ENCODE data around the gene SMIM14.
"Not testable (repeated sequence)": the region's sequence is repeated elsewhere in the genome, so short reads cannot be mapped to it uniquely, and the experiment has no call there.

Gene SMIM14
- 46.4 to 47.0 reads per million in 2 donors for total RNA-seq

DNA sequence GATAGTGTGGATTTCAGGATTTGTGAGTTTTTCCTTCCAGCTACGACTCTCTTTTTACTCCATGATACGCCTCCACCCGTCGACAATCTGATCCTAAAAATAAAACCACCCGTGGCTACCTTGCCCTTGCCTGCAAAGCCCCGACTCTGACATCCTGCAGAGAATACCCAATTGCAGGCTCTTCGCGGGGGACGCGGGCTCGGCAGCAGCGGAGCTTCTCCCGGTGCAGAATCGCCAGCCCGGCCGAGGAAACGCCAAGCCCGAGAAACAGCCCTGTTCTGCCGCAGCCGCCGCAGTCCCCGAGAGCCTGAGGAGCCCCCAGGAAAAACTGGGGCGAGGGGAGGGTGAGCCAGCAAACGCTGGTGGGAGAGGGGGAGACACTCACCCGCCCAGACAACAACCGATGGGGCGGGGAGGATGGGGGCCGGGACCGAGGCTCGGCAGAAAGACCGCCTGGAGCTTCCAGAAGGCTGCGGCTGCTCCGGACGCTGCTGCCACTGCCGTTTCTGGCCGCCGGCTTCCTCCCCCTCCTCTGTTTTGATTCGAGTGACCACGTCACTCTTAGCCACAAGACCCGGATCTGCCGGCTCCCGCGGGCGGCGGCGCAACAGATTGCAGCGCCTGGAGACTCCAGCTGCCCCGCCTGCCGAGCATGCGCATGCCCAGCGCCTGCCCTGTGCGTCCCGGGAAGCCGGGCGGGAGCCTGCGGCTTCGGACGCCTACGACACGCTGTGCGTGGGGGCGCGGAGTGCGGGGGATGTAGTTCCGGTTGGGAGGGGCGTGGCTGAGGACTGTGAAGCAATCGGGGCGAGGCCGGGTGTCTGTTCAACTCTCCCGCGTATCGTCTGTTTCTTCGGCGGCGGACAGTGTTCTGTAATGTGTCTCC, at the start of gene SMIM14:
SMIM14 (minus strand) TSS at position 512 of the 886 bp plus-strand sequence. CDS start 33,720 bp downstream, outside the sequence.
- peak; percentile 87 for DNase-seq

DNA sequence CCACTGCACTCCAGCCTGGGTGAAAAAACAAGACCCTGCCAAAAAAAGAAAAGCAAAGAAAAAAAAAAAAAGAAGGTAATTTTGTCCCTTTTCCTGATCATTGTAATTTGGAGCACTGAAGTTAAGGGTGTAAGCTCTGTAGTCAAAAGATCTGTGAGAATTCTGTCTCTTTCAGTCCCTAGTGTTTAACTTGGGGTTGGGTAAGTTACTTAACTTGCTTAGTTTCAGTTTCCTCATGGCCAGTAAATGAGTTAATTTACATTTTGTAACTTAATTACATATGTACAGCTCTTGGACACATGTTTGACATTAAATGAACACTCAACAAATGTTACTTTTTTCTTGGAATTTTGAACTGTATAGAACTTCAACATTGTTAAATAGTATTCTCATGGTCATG, 48.3 kb upstream of the SMIM14 start:
- DNase-seq: no peak

DNA sequence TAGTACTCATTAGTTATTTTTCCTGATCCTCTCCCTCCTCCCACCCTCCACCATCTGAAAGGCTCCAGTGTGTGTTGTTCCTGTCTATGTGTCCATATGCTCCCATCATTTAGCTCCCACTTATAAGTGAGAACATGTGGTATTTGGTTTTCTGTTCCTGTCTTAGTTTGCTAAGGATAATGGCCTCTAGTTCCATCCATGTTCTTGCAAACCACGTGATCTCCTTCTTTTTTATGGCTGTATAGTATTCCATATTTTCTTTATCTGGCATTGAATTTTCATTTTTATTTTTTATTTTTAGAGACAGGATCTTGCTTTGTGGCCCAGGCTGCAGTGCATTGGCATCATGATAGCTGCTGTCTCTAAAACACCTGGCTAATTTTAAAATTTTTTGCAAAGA, 47.3 kb upstream of the SMIM14 start:
- no peak for DNase-seq

DNA sequence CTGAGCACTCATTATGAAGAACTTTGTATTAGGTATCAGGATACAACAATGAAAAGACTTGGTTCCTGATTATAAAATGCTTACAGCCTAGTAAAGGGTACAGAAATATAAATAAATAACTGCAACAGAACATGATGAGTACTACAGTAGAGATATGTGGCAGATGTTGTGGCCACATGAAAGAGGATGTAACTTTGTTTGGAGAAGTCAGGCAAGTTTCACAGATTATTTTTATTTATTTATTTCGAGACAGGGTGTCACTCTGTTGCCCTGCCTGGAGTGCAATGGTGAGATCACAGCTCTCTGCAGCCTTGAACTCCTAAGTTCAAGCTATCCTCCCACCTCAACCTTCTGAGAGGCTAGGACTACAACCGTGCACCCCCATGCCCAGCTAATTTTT, 43.5 kb upstream of the SMIM14 start:
- no peak for DNase-seq

DNA sequence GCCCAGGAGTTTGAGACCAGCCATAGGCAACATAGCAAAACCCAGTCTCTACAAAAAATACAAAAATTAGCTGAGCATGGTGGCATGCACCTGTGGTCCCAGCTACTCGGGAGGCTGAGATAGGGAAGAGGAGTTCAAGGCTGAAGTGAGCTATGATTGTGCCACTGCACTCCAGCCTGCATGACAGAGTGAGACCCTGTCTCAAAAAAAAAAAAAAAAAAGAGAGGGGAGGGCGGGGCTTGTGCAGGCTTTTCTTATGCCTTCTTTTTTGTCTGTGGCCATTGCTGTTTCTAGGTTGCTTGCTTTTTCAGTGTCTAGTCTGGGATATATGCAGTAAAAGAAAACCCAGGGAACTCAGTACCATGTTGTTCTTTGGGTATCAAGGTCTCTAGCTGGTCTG, 42.3 kb upstream of the SMIM14 start:
- not testable (repeated sequence) for DNase-seq

DNA sequence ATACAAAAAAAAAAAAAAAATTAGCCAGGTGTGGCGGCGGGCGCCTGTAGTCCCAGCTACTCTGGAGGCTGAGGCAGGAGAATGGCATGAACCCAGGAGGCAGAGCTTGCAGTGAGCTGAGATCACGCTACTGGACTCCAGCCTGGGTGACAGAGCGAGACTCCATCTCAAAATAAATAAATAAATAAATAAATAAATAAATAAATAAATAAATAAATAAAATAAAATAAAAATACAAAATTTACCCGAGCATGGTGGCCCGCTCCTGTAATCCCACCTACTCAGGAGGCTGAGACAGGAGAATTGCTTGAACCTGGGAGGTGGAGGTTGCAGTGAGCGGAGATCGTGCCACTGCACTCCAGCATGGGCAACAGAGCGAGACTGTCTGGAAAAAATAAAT, 37.0 kb upstream of the SMIM14 start:
- DNase-seq: not testable (repeated sequence)

DNA sequence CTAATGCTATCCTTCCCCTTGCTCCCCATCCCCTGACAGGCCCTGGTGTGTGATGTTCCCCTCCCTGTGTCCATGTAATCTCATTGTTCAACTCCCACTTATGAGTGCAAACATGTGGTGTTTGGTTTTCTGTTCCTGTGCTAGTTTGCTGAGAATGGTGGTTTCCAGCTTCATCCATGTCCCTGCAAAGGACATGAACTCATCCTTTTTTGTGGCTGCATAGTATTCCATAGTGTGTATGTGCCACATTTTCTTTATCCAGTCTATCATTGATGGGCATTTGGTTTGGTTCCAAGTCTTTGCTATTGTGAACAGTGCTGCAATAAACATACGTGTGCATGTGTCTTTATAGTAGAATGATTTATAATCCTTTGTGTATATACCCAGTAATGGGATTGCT, 31.6 kb upstream of the SMIM14 start:
- not testable (repeated sequence) for DNase-seq

DNA sequence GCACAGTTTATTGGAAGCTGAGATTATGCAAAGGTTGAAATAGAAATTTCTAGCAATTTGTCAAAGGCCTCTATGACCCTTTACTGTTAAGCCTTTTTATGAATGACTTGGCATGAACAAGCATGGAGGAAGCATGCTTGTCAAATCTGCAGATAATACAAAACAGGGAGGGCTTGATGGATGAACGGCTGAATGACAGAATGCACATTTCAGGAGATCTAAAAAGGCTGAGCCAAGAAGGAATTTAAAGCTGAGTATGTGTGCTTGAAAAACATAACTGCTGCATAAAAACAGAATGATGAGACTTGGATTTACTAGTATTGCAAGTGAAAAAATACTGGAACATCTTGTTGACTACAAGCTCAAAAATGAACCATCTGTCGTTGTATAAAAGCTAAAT, 30.2 kb upstream of the SMIM14 start:
- DNase-seq: no peak

DNA sequence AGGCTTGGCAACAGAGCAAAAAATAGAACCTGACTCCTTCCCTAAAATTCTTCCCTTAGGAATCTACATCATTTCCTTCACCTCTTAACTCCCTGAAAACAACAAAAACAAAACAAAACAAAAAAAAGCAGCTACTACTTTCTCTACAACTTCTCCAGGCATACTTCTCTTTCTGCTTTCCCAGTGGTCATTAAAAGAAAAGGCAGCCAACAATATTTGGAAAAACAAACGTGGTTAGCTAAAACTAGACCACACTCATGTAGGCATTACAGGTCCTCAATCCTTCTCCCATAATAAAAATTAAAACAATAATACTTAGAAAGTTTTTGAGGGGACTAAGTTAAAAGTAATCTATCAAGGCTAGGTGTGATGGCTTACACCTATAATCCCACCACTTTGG, 29.0 kb upstream of the SMIM14 start:
- no peak for DNase-seq

DNA sequence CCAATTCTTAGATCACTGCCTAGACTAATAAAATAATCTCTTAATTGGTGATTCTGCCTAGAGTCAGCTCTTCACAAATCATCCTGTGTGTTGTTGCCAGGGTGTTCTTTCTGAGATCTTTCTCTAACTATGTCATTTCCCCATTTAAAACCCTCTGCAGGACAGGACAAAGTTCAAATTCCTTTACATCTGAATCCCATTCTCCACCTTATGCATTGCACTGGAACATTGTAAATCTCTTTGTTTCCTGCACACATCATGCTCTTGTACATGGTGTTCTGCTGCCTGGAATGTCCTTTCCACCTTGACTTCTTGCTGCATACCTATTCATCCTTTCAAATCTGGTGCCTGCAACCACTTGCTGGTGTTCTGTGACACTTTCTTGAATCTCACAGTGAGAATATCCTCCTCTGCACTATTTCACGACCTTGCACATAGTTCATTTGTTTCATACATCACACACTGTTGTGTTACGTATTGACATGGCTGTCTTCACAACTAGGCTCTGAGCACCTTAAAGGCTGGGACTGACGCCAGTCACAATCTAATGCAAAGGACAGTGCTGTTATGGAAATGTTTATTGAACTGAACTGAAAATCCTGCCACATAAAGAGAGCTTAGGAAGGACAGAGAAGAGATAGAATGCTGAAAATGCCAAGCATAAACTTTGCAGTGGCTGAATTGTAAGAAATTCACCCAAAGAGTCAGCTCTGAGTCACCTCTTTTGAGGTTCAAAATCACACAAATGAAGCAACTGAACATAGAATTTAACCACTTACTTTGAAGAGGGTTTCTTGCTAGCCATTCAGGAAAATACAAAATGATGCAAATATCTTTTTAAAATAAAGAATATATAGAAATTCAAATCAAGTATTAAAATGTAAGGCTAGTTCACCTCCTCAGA, 26.4 kb upstream of the SMIM14 start:
- no peak for DNase-seq

DNA sequence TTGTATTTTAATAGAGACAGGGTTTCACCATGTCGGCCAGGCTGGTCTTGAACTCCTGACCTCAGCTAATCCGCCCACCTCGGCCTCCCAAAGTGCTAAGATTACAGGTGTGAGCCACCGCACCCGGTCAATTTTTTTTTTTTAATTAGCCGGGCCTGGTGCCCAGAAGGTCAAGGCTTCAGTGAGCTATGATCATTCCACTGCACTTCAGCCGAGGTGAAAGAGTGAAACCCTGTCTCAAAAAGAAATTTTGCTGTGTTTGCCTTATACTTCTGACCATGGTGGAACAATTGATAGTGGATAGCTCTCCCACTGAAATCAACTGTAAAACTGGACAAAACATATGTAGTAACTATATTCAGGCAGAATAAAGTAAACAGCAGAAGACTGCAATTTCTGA, 24.0 kb upstream of the SMIM14 start:
- DNase-seq: no peak

DNA sequence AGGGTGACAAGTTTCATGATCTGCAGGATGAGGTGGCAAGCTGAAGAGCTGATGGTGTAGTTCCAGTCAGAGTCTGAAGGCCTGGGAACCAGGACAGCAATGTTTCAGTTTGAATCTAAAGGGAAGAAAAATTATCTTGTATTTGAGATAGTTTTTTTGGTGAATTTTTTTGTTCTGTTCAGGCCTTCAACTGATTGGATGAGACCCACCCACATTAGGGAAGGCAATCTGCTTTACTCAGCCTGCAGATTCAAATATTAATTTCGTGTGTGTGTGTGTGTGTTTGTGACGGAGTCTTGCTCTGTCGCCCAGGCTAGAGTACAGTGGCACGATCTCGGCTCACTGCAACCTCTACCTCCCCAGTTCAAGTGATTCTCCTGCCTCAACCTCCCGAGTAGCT, 22.1 kb upstream of the SMIM14 start:
- no peak for DNase-seq

DNA sequence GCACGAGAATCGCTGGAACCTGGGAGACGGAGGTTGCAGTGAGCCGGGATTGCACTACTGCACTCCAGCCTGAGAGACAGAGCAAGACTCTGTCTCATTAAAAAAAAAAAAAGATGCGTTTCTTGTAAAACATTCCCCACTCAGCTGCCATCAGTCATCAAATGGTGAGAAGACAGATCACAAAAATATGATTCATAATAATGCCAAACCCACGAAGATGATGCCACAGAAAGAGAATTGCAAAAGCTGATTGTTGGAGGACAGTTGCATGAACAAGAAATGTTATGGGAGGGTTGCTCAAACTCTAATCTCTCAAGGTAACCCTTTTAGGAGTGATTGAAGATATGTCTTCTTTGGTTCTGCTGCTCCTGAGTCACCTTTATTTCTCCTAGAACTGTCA, 21.4 kb upstream of the SMIM14 start:
- DNase-seq: no peak

DNA sequence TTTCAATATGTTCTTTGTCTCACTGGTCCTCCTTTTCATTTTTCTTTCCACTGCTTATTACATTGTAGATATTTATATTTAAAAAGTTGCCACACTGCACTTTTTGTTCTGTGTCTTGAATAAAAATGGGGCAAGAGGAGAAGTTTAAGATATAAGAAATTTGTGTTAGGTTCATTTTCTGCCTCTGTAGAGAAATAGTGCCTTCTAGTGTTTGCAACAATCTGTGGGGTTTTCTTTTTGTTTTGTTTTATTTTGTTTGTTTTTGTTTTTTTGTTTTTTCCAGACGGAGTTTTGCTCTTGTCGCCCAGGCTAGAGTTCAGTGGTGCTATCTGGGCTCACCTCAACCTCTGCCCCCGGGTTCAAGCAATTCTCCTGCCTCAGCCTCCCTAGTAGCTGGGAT, 20.1 kb upstream of the SMIM14 start:
- no peak for DNase-seq

DNA sequence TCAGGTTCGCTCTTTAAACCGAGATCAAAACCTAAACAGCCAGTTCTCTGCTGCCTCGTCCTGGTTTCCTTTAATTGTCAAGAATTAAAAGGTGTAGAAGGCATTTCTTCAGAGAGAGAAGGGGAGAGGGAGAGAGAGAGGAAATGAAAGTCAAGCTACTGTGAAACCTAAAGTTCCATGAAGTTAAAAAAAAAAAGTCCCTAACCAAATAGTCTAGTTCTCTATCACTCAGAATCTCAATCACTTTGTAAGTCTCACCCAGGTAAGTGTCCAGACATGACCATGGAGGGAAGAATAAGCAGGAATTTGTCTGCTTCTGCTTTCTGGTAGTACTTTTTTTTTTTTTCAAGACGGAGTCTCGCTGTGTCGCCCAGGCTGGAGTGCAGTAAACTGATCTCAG, 18.8 kb upstream of the SMIM14 start:
- DNase-seq: no peak

DNA sequence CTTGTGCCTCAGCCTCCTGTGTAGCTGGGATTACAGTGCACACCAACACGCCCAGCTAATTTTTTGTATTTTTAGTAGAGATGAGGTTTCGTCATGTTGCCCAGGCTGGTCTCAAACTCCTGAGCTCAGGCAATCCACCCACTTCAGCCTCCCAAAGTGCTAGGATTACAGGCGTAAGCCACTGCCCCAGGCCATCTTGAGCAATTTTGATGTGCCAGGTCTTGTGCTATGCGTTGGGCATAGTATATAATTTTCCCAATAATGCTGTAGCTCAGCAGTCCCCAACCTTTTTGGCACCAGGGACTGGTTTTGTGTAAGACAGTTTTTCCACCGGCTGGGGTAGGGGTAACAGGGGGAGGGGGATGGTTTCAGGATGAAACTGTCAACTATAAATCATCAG, 18.0 kb upstream of the SMIM14 start:
- DNase-seq: not testable (repeated sequence)

DNA sequence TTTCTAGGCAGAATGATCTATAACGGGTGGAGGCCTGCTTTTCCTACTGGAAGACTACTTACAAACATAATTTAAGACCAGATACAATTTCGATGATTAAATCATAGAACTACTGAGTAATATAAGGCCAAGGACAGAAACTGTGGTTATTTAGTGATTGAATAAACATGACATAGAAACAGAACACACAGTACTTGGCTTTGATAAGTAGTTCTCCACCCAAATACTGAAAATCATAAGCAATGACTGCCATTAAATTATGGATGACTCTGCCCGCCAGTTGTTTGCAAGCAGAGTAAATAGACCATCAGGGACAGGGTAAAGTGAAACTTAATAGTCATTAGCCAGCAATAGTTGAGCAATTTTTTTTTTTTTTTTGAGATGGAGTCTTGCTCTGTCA, 17.2 kb upstream of the SMIM14 start:
- DNase-seq: no peak

DNA sequence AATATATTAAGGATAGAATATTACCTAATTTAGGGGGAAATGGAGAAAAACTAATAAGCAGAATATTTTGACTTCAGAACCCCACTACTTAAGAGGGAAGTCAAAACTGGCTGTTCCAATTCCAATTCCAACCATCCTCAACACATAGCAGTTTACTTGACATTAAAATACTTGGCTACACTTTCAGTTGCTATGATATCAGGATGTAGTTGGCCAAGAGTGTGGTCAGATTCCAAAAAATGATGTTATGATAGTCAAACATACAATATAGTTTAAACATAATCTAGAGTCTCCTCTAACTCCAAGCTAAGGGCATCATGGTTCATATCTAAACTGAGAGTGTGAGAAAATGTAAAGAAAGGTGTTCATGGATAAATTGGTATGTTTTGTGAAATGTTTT, 16.5 kb upstream of the SMIM14 start:
- no peak for DNase-seq

DNA sequence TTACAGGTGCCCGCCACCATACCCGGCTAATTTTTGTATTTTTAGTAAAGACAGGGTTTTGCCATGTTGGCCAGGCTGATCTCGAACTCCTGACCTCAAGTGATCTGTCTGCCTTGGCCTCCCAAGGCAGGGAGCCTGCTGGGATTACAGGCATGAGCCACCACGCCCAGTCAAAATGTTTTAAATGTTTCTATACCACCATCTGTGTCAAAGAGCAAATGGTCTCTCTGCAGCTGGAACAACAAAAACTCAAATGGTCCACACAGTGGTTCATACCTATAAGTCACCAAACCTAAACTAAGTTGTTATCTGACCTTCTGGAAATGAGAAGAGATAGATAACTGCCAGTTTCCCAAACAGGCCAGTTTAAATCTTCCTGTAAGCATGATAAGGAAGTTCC, 12.9 kb upstream of the SMIM14 start:
- DNase-seq: not testable (repeated sequence)

DNA sequence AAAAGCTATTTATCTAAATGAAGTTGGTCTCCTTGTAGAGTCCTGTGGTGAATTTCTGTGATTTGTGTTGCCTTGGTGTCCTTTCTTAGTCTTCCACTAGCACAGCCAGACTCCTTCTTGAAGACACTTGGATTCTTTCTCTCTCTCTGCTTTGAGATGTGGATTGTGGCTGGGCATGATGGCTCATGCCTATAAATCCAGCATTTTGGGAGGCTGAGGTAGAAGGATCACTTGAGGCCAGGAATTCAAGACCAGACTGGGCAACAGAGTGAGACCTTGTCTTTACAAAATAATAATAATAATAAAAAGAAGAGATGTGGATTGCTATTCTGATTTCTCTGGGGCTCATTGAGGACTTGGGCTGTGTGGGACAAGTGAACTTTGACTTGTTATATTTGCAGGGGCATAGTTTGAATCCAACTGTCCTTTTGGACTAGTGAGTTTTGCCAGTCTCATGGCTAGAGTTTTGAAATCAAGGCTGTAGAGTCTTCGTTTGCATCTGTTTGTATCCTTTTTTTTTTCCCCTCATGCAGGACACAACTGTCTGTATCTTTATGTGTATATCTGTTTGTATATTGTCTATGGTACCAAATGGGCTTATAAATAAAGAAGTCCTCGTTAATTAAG, 11.1 kb upstream of the SMIM14 start:
- no peak for DNase-seq

DNA sequence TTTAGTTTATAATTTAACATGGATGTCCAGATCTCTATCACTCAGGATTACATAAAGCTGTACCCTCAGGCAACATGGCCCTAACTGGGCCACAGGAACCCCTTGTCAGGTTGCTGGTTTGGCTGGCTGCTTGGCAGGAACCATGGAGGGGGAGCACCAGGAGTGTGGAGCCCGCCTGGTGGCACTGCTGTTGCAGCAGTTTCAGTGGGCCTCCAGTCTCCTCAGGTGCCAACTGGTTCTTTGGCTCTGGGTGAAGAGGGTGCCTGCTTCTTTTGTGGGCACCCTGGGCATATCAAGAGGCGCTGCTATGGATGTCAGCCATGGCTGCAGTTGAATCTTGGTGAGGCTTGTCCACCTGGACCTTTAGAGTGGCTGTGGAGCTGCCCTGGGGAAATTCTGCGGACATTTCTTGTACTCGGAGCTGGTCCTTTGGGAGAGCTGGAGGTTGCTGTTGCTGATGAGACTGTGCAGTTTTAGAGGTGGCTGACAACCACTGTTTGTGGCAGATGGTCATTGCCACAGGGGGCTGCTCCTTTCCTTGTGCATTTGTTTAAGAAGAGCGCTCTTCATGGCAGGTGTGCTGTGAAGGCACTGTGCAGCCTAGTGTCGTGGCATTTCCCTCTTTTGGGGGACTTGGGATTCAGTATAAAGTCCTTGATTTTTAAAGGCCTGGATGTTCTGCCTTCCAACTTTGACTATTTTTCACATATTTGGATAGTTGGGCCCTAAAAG, 10.3 kb upstream of the SMIM14 start:
- DNase-seq: no peak

DNA sequence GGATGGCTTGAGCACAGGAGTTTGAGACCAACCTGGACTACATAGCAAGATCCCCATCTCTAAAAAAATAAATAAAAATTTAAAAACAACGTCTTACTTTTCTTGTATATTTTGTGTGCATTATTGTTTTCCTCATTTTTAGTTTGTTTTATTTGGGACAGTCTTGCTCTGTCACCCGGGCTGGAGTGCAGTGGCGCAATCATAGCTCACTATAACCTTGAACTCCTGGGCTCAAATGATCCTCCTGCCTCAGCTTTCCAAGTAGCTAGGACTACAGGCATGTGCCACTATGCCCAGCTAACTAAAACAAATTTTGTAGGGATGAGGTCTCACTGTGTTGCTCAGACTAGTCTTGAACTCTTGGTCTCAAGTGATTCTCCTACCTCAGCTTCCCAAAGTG, 9.5 kb upstream of the SMIM14 start:
- DNase-seq: no peak

All from activated gamma-delta T cell (primary cell).